Testis (tissue), 3 donors: ENCODE data around the gene PSTPIP2. TPM values are rescaled to one million over a fixed set of nuclear protein-coding genes. Genes with fewer than 3 reads are reported as not detected.
A peak's percentile ranks its signal among the peaks of the same experiment; 100 is the strongest.

Experiments used
- DNase-seq: peaks from one replicate; pipeline ENCODE4 v3.0.0-alpha.2; 2019
- H3K27ac ChIP-seq, 2 donors: fragments of 200-600 bp; sonication (generic); one replicate each; pipeline ENCODE4 v1.5.1; 2019
- H3K27me3 ChIP-seq: fragments of 200-600 bp; sonication (generic); one replicate; pipeline ENCODE4 v1.5.1; 2019
- H3K36me3 ChIP-seq: fragments of 200-600 bp; sonication (generic); one replicate; pipeline ENCODE4 v1.5.1; 2017; ENCODE audit warnings: low read depth; ENCODE audit errors: missing control alignments
- H3K4me1 ChIP-seq: fragments of 200-600 bp; sonication (generic); one replicate; pipeline ENCODE4 v1.5.1; 2019
- H3K4me3 ChIP-seq, 2 donors: fragments of 200-600 bp; sonication (generic); one replicate each; pipeline ENCODE4 v1.5.1; 2017 to 2019
- H3K9me3 ChIP-seq: fragments of 200-600 bp; sonication (generic); one replicate; pipeline ENCODE4 v1.5.1; 2017
- CTCF ChIP-seq, 3 experiments: fragments of 450-650 bp in 2 of 3; fragments of 200-600 bp in 1 of 3; sonication (generic) in 1 of 3; IDR thresholded peaks; one replicate each; pipeline ENCODE4 v1.5.1; 2016 to 2019; ENCODE audit warnings: antibody characterized with exemption in 3 of 3, mild to moderate bottlenecking in 2 of 3, moderate library complexity in 1 of 3
- POLR2A ChIP-seq: fragments of 450-650 bp; IDR thresholded peaks from one replicate; pipeline ENCODE4 v1.6.1; 2017; ENCODE audit warnings: antibody characterized with exemption, mild to moderate bottlenecking, moderate library complexity
- WGBS, 2 donors: methylation state at CpG; one replicate each; pipeline ENCODE4 v1.1.5; 2018; 5-methylcytosine and 5-hydroxymethylcytosine counted together
- intact Hi-C: fragments of 100-400 bp; cut with DNase I; formaldehyde crosslinking; loops from one replicate; pipeline ENCODE4 v1.15.1; 2023; ENCODE audit warnings: low total_unique reads
- polyA plus RNA-seq: library from polyadenylated mRNA; stranded (reverse); fragments of 350-450 nt; fragmentation: Illumina TruSeq; extraction: RNeasy Lipid Tissue Mini Kit (QIAGEN cat#74804); gene quantifications from one replicate; pipeline ENCODE4 v1.2.3, GENCODE V29; 2014; ENCODE audit warnings: low read depth, low replicate concordance; ENCODE audit not compliant: insufficient read depth
- total RNA-seq, 2 donors: library from RNA; depleted of rRNA; stranded (reverse); fragments of >200 nt; gene quantifications; one replicate each; pipeline ENCODE4 v1.2.3, GENCODE V29; 2016

The PSTPIP2 gene
- total and polyA plus RNA-seq, 3 donors from 2014 or later: 2.5 to 5.0 (median 3.5) TPM

DNA sequence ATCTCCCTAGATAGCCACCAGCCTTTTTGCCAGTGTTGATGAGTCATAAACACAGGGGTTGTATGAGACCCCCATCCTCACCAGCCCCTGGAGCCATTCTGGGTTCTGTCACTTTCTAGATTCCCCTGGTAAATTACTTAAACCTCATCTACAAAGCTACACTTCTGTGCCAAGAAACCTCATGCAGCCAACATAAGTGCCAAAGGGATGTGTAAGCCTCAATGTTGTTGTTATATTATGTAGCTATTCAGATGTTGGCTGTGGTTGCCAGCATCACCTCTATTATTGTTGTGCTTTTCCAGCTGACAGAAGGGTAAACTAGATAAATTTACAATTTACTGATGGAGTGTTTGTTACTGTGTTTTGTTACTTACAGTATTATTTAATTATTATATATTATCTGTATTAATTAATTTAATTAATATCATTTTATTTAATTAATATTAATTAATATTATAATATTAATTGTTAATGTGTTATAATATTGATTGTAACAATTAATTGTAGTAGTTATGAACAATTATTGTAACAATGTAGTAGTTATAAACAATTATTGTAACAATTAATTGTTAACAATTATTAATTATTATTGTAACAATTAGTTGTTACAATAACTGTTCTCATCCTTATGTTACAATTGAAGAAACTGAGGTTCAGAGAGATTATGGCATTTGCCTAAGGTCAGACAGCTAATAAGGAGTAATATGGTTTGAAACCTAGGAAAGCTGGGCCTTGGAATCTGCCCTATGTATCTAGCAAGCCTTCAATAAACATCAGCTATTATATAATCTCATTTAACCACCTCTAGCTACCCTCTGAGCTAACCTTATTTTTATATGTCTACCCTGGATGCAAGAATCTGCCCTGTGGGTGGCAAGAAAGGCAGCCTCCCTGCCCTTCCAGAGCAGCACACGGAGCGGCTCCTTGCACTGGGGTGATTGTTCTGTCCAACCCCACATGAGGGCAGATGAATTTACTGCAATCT lies 36.1 kb downstream of the PSTPIP2 start:
- whole genome bisulfite sequencing, 2 donors: 85 to 100% methylated on average over 2 of the region's 2 CpGs
- Histone ChIP-seq H3K4me1 (no peaks in the 10 kb centered on the region), H3K27me3 (no peaks in the 10 kb centered on the region), H3K9me3 (no peaks in the 10 kb centered on the region), H3K27ac (no peak overlapping the region), H3K36me3 (no peaks in the 10 kb centered on the region), H3K4me3 (no peak overlapping the region)
- intact Hi-C loops: no loop called here
- no peak for DNase-seq
- TF ChIP-seq CTCF (IDR thresholded peaks at IDR 0.05) (no peak), POLR2A (no peak)

GRCh38 chr18:46034230-46034629 lies 37.8 kb downstream of the PSTPIP2 start:
- WGBS, 2 donors: 54 to 63% methylated on average over 1 of the region's 1 CpG
- intact Hi-C loops: no loop called here
- Histone ChIP-seq H3K27me3 (no peaks in the 10 kb centered on the region), H3K4me3 (no peak overlapping the region), H3K9me3 (no peaks in the 10 kb centered on the region), H3K27ac (no peak overlapping the region), H3K36me3 (no peaks in the 10 kb centered on the region), H3K4me1 (no peaks in the 10 kb centered on the region)
- no peak for DNase-seq
- TF ChIP-seq POLR2A (no peak), CTCF (IDR thresholded peaks at IDR 0.05) (no peak)

DNA sequence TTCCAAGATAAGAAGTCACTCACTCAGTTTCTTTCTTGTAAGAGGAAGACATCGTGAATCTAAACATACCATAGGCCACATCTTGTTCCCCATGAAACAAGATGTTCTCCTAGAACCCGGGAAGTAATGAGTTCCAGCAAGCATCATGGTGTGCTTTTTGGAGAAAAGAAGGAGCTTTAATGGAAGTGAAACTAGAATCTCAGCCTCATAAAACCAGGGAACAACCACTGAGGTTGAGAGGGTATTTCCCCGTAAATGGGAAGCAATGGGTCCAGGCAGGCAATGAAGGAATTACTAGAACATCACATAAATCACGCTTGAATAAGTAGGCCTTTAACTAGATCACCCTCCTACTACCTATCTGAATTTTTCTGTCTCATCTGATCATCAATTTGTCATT lies 40.3 kb downstream of the PSTPIP2 start:
- no peaks in the 10 kb centered on the region for H3K27me3 ChIP-seq
- TF ChIP-seq POLR2A (no peak), CTCF (IDR thresholded peaks at IDR 0.05) (no peak)
- WGBS, 2 donors: 83 to 89% methylated on average over 4 of the region's 4 CpGs
- DNase-seq: no peak
- H3K9me3 ChIP-seq: no peaks in the 10 kb centered on the region
- H3K4me3 ChIP-seq: no peak overlapping the region
- no peaks in the 10 kb centered on the region for H3K36me3 ChIP-seq
- H3K4me1 ChIP-seq: no peaks in the 10 kb centered on the region
- H3K27ac ChIP-seq: no peak overlapping the region
- intact Hi-C loops: no loop called here

DNA sequence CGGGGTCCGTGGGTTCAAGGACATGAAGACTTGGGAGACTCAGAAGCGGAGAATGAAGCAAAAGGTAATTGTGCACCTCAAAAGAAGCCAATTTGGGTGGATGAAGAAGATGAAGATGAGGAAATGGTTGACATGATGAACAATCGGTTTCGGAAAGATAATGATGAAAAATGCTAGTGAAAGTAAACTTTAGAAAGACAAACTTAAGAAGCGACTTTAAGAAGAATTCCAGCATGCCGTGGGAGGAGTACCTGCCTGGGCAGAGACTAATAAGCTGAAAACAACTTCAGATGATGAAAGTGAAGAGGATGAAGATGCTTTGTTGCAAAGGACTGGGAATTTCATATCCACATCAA lies 43.5 kb downstream of the PSTPIP2 start:
- intact Hi-C loops: no loop called here
- Histone ChIP-seq H3K27me3 (no peaks in the 10 kb centered on the region), H3K36me3 (no peaks in the 10 kb centered on the region), H3K4me3 (peak overlapping the region; percentile 54 to 61), H3K27ac (peak overlapping the region; percentile 13 to 83), H3K4me1 (no peaks in the 10 kb centered on the region), H3K9me3 (no peaks in the 10 kb centered on the region)
- no peak for TF ChIP-seq CTCF (IDR thresholded peaks at IDR 0.05)
- TF ChIP-seq POLR2A: no peak
- WGBS, 2 donors: 19 to 34% methylated on average over 7 of the region's 7 CpGs
- no peak for DNase-seq

- DNase-seq: no peak
- no peaks in the 10 kb centered on the region for H3K36me3 ChIP-seq
Observed at GRCh38 chr18:46019936-46020335, 52.1 kb downstream of the PSTPIP2 start.

More at GRCh38 chr18:46019936-46020335, 52.1 kb downstream of the PSTPIP2 start:
- no peaks in the 10 kb centered on the region for H3K9me3 ChIP-seq
- H3K27ac ChIP-seq: no peak overlapping the region
- no peak for TF ChIP-seq CTCF (IDR thresholded peaks at IDR 0.05)
- TF ChIP-seq POLR2A: no peak
- no peaks in the 10 kb centered on the region for H3K4me1 ChIP-seq
- 91 to 97% methylated on average over 3 of the region's 3 CpGs for WGBS, 2 donors
- H3K4me3 ChIP-seq: no peak overlapping the region
- H3K27me3 ChIP-seq: no peaks in the 10 kb centered on the region
- intact Hi-C loops: no loop called here
